ENCODE measurements around the gene MVK.

MVK gene

GRCh38 chr12:109545826-109546225 is 27.8 kb upstream of the MVK start:
- no peak for DNase-seq (ENCODE audit: low read depth)

- DNase-seq (ENCODE audit: low read depth) = no peak
Observed at GRCh38 chr12:109547286-109547685, 26.3 kb upstream of the MVK start.

- DNase-seq (ENCODE audit: low read depth) = no peak
Observed at GRCh38 chr12:109548258-109548657, 25.3 kb upstream of the MVK start.

GRCh38 chr12:109549613-109550270 is 23.9 kb upstream of the MVK start:
- DNase-seq (ENCODE audit: low read depth) = no peak

- DNase-seq (ENCODE audit: low read depth) = no peak
Observed at GRCh38 chr12:109550281-109550680, 23.3 kb upstream of the MVK start.

- DNase-seq (ENCODE audit: low read depth) = no peak
Observed at GRCh38 chr12:109551108-109551507, 22.5 kb upstream of the MVK start.

- no peak for DNase-seq (ENCODE audit: low read depth)
Observed at GRCh38 chr12:109552971-109553370, 20.6 kb upstream of the MVK start.

GRCh38 chr12:109553483-109553882 is 20.1 kb upstream of the MVK start:
- DNase-seq (ENCODE audit: low read depth) = no peak

- no peak for DNase-seq (ENCODE audit: low read depth)
Observed at GRCh38 chr12:109553906-109554500, 19.6 kb upstream of the MVK start.

- no peak for DNase-seq (ENCODE audit: low read depth)
Observed at GRCh38 chr12:109554761-109555160, 18.8 kb upstream of the MVK start.

GRCh38 chr12:109555431-109556315 is 17.9 kb upstream of the MVK start:
- DNase-seq (ENCODE audit: low read depth) = no peak

GRCh38 chr12:109557200-109557599 is 16.4 kb upstream of the MVK start:
- no peak for DNase-seq (ENCODE audit: low read depth)

- DNase-seq (ENCODE audit: low read depth) = peak; percentile 22
Observed at GRCh38 chr12:109557805-109558204, 15.8 kb upstream of the MVK start.

- DNase-seq (ENCODE audit: low read depth) = no peak
Observed at GRCh38 chr12:109558374-109559199, 15.0 kb upstream of the MVK start.

GRCh38 chr12:109559200-109559505 is 14.4 kb upstream of the MVK start:
- DNase-seq (ENCODE audit: low read depth) = no peak

- no peak for DNase-seq (ENCODE audit: low read depth)
Observed at GRCh38 chr12:109559601-109560000, 14.0 kb upstream of the MVK start.

- no peak for DNase-seq (ENCODE audit: low read depth)
Observed at GRCh38 chr12:109560867-109561710, 12.5 kb upstream of the MVK start.

- DNase-seq (ENCODE audit: low read depth) = no peak
Observed at GRCh38 chr12:109561711-109562030, 11.9 kb upstream of the MVK start.

- no peak for DNase-seq (ENCODE audit: low read depth)
Observed at GRCh38 chr12:109562871-109563270, 10.7 kb upstream of the MVK start.

- no peak for DNase-seq (ENCODE audit: low read depth)
Observed at GRCh38 chr12:109563291-109564284, 10.0 kb upstream of the MVK start.

Measured in amniotic epithelial cell (primary cell).